ENCODE measurements around the gene FNDC5. TPM values are rescaled to one million over a fixed set of nuclear protein-coding genes. Genes with fewer than 3 reads are reported as not detected.

FNDC5 gene
- total RNA-seq, 3 donors from 2014 or later (not counting 1 experiment from before 2014, with no cell fraction given), result 0.36 TPM; not detected in 2

DNA sequence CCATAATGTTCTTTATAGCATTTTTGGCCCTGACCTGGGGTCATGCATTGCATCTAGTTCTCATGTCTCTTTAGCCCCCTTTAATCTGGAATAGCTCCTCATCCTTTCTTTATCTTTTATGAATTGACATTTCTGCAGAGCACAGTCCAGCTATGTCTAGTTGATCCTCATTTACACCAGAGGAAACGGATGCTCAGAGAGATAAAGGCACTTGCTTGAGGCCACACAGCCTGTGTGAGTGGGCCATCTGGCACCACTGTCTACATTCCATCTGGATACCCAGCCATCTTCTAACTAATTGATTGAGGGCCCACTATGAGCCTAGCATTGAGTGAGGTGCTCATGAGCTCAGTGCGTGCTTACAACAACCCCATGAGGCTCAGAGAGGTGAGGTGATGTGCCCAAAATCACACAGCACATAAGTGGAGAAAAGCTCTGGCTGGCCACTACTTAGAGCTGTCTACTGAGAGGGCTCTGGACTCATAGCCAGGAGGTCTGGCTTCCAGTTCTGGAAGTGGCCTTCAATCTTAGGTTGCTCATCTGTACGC lies 19.1 kb upstream of the FNDC5 start:
- H3K27ac ChIP-seq (ENCODE audit: low read length), result no peak overlapping the region
- no peaks in the 10 kb centered on the region for H3K9me3 ChIP-seq (ENCODE audit: control insufficient read depth, insufficient read depth, low read length)
- H3K4me1 Mint-ChIP-seq, result peaks cover 9 to 23% of the 10 kb centered on the region in 2 donors
- H3K4me3 ChIP-seq (ENCODE audit: low read length), result no peak overlapping the region
- intact Hi-C loops (cut with micrococcal nuclease), result no loop called here
- 96% methylated on average over 3 of the region's 3 CpGs for WGBS (ENCODE audit: insufficient coverage)
- H3K27me3 ChIP-seq (ENCODE audit: control insufficient read depth, insufficient read depth, low read length), result peaks cover 46% of the 10 kb centered on the region
- no peak overlapping the region for H3K4me3 Mint-ChIP-seq
- peaks cover 17% of the 10 kb centered on the region for H3K4me1 ChIP-seq (ENCODE audit: control insufficient read depth, insufficient read depth, low read length)
- H3K36me3 Mint-ChIP-seq, result no peaks in the 10 kb centered on the region
- no peak for TF ChIP-seq CTCF (IDR thresholded peaks at IDR 0.05)
- DNase-seq (no peak), ATAC-seq (no peak)
- no peak overlapping the region for H3K27ac Mint-ChIP-seq
- no peaks in the 10 kb centered on the region for H3K36me3 ChIP-seq (ENCODE audit: control insufficient read depth, insufficient read depth, low read length)
- H3K9me3 Mint-ChIP-seq, result no peaks in the 10 kb centered on the region
- peaks cover 61 to 73% of the 10 kb centered on the region in 2 donors for H3K27me3 Mint-ChIP-seq (ENCODE audit: low read depth in 2 of 2)

GRCh38 chr1:32888677-32889420 lies 18.1 kb upstream of the FNDC5 start:
- H3K4me3 Mint-ChIP-seq, result no peak overlapping the region
- H3K27me3 ChIP-seq (ENCODE audit: control insufficient read depth, insufficient read depth, low read length), result peaks cover 50% of the 10 kb centered on the region
- no peaks in the 10 kb centered on the region for H3K36me3 Mint-ChIP-seq
- peaks cover 16% of the 10 kb centered on the region for H3K4me1 ChIP-seq (ENCODE audit: control insufficient read depth, insufficient read depth, low read length)
- H3K4me3 ChIP-seq (ENCODE audit: low read length), result no peak overlapping the region
- peaks cover 9 to 23% of the 10 kb centered on the region in 2 donors for H3K4me1 Mint-ChIP-seq
- ATAC-seq (no peak), DNase-seq (no peak)
- intact Hi-C loops (cut with micrococcal nuclease), result no loop called here
- H3K27ac ChIP-seq (ENCODE audit: low read length), result no peak overlapping the region
- 92% methylated on average over 23 of the region's 24 CpGs for WGBS (ENCODE audit: insufficient coverage)
- no peak overlapping the region for H3K27ac Mint-ChIP-seq
- H3K9me3 Mint-ChIP-seq, result no peaks in the 10 kb centered on the region
- peaks cover 61 to 78% of the 10 kb centered on the region in 2 donors for H3K27me3 Mint-ChIP-seq (ENCODE audit: low read depth in 2 of 2)
- no peak for TF ChIP-seq CTCF (IDR thresholded peaks at IDR 0.05)
- H3K36me3 ChIP-seq (ENCODE audit: control insufficient read depth, insufficient read depth, low read length), result no peaks in the 10 kb centered on the region
- no peaks in the 10 kb centered on the region for H3K9me3 ChIP-seq (ENCODE audit: control insufficient read depth, insufficient read depth, low read length)

- H3K4me3 Mint-ChIP-seq, result no peak overlapping the region
- ATAC-seq (no peak), DNase-seq (no peak)
- 77% methylated on average over 3 of the region's 3 CpGs for WGBS (ENCODE audit: insufficient coverage)
- H3K27ac Mint-ChIP-seq, result no peak overlapping the region
- H3K27ac ChIP-seq (ENCODE audit: low read length), result no peak overlapping the region
- H3K27me3 Mint-ChIP-seq (ENCODE audit: low read depth in 2 of 2), result peaks cover 61 to 78% of the 10 kb centered on the region in 2 donors
- no peak overlapping the region for H3K4me3 ChIP-seq (ENCODE audit: low read length)
- H3K36me3 Mint-ChIP-seq, result no peaks in the 10 kb centered on the region
- peaks cover 50% of the 10 kb centered on the region for H3K27me3 ChIP-seq (ENCODE audit: control insufficient read depth, insufficient read depth, low read length)
- no peaks in the 10 kb centered on the region for H3K9me3 Mint-ChIP-seq
- H3K4me1 ChIP-seq (ENCODE audit: control insufficient read depth, insufficient read depth, low read length), result peaks cover 9% of the 10 kb centered on the region
- peaks cover 9 to 20% of the 10 kb centered on the region in 2 donors for H3K4me1 Mint-ChIP-seq
- TF ChIP-seq CTCF (IDR thresholded peaks at IDR 0.05), result no peak
- no peaks in the 10 kb centered on the region for H3K9me3 ChIP-seq (ENCODE audit: control insufficient read depth, insufficient read depth, low read length)
- intact Hi-C loops (cut with micrococcal nuclease), result no loop called here
- no peaks in the 10 kb centered on the region for H3K36me3 ChIP-seq (ENCODE audit: control insufficient read depth, insufficient read depth, low read length)
Measured at GRCh38 chr1:32888134-32888533, 17.4 kb upstream of the FNDC5 start.

All from natural killer cell (primary cell).